SK-MEL-5 (cell line): ENCODE results near the gene KEL. TPM values are rescaled to one million over a fixed set of nuclear protein-coding genes. Genes with fewer than 3 reads are reported as not detected.

Source experiments
- DNase-seq: peaks from one replicate; pipeline ENCODE4 v3.0.0-alpha.2; 2016; ENCODE audit warnings: low read depth, low spot score
- in situ Hi-C: cut with HindIII; loops from 2 replicates; pipeline ENCODE4 v1.10.0; 2016; ENCODE audit warnings: low sequenced_read_pairs, high pct_unique_total_duplicates, low pct_unique_long_range_greater_than_20kb
- total RNA-seq: library from RNA; depleted of rRNA; stranded (reverse); fragments of >200 nt; shearing (Covaris generic); gene quantifications from 2 replicates; pipeline ENCODE4 v1.2.3, GENCODE V29; 2014; rRNA removed

Gene KEL
- total RNA-seq, 1 experiment from 2014 or later = not detected

DNA sequence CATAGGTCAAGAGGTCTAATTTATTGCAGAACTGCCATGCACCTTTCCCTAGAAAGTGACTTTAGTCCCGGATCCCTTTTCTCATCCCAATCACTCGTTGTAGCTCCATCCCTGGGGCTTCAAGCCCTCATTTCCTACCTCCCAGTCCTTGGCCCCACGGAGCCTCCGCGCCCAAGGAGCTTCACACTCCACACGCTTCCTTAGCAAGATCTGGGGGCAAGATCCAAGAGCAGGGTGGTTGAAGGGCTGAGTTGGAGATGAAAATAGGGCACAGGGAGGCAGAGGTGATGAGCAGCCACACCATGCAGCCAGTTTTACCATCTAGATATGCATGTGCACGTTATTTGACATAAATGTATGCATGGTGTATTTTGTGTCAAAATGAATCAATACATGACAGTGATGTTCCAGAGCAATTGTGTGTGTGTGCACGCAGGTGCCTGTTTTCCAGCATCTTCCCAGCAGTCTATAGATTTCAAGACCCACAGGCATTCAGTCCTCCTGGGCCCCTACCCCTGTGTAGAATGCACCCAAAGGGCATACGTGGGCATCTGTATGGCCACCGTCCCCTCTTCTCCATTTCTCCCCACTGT, 70.6 kb downstream of the KEL start:
- in situ Hi-C loops = no loop called here
- DNase-seq = no peak

Other genes starting within 250 kb of the KEL start
- not detected in 2 replicates for gene PRSS1, start 212.9 kb downstream of the KEL start, total RNA-seq
- gene PRSS2, start 191.4 kb downstream of the KEL start, total RNA-seq = not detected in 2 replicates
- gene EPHB6, start 107.3 kb downstream of the KEL start, total RNA-seq = 0.48 and 0.59 TPM in 2 replicates
- 0.11 TPM in 1 of 2 replicates, not detected in the other for gene TRPV6, start 76.6 kb downstream of the KEL start, total RNA-seq
- not detected in 2 replicates for gene TRPV5, start 28.6 kb downstream of the KEL start, total RNA-seq
- not detected in 2 replicates for gene LLCFC1, start 22.9 kb downstream of the KEL start, total RNA-seq
- not detected in 2 replicates for gene OR9A2, start 64.8 kb upstream of the KEL start, total RNA-seq
- gene OR6V1, start 90.0 kb upstream of the KEL start, total RNA-seq = not detected in 2 replicates
- not detected in 2 replicates for gene PIP, start 169.7 kb upstream of the KEL start, total RNA-seq
- not detected in 2 replicates for gene TAS2R39, start 221.1 kb upstream of the KEL start, total RNA-seq